GM15510 (cell line): ENCODE measurements around the gene SORBS2.

ENCODE experiments used
- POLR2A ChIP-seq: IDR thresholded peaks from 3 replicates; pipeline ENCODE4 v1.6.1; 2011; ENCODE audit warnings: borderline replicate concordance; ENCODE audit not compliant: insufficient read length; ENCODE audit errors: extremely low read depth

Gene SORBS2

DNA sequence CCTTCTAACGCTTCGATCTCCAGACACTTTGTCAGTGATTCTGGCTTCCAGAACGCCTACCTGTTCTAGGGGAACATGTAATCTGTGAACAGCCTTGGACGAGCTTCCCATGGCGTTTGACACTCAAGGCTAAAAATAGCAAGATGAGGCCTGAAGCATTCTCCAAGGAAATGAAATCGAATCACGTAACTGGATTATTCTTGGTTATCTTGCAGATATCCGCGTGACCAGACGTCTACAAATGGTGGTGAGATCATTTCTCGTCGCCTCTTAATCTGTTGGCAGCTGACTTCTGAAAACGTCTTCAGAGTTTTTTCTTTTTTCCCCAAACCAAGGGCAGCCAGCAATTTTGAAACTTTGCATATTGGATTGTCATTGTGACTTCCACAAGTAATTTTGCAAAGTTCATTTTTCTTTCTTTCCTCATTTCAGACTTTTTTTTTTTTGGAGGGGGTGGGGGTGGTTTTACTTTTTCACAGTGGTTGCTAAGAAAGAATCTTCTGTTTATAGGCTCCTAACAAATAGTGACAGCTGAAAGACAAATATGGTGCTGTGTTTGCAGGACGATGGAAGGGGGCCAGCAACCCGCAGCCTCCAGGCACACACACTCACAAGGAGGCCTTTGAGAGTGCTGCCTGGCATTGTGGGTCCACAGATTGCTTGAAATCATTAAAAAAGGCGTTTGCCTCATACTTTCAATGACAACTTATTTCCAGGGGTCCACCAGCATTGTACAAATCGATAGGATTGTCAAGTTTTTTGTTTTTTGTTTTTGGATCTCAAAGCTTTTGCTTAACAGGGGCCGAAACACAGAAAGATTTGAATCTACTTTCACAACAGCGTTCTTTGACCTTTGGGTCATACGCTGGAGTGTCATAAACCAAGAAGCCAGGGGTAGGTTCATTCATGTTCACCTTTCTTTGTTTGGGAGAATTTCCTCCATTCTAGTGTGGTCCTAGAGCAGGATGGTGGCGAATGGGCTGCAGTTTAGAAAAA, 244.3 kb downstream of the SORBS2 start:
- TF ChIP-seq POLR2A, result no peak

DNA sequence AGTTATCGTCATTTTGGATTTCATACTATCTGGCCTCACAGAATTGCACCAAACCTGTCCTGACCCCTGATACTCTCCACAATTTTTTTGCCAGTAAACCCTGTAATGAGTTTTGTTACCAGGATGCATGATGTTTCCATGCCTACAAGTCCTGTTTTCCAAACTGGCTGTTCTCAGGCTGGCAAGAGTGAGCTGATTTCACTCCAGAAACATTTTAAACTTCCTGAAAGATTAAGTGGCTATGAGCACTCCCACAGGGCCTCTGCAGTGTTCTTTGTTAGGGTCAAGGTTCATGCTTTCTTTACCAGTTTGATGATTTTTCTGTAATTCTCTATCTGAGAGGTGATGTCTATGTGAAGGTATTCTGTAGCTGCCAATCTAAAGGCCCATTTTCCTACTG, 245.0 kb downstream of the SORBS2 start:
- TF ChIP-seq POLR2A, result no peak

DNA sequence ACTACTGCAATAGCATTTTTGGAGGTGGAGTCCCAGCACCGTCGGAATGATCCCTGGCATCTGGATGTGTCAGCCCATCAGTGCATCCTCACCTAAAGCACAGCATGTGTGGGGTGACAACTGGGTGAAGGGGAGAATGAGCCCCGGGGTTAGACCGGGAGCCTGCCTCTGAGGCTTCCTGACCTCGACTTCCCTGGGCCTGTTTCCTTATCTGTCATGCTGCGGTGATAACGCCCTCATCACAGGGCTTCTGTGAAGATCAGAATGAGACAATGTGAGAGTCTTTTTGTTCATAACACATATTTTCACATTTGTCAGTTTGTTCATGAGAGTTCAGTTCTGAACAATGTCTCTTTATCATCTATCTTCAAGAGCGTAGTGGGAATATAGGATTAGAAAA, 245.6 kb downstream of the SORBS2 start:
- no peak for TF ChIP-seq POLR2A

DNA sequence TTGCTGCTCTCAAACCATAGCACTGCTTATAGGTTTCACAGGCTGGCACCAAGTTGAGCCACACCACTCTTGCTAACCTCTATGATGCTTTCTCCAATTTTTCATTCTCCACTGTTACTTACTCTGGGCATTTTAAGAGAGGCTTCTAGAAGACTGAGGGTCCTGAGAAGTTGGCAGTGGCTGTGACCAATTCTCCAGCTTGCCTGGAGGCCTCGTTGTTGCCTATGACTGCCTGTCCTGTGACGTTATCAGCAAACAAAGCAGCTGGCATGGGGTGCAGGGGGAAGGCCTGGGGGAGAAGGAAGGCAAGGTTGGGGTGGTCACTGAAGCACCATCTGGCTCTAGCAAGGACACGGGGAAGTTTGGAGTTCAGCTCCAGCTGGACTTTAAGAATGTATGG, 246.3 kb downstream of the SORBS2 start:
- TF ChIP-seq POLR2A, result no peak

DNA sequence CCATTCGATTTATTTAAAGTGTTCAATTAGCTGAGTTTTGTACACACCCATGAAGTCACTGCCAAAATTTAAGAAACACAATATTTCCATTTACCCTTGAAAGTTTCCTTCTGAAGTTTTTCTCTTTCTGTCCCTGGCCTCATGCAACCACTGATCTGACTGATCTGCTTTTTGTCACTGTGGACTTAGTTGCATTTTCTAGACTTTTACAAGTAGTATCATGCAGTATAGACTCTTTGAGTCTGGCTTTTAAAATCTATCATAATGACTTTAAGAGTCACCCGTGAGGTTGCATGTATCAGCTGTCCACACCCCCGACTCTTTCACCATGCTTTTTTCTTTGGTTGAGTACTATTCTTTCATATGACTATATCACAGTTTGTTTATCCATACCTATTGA, 247.6 kb downstream of the SORBS2 start:
- no peak for TF ChIP-seq POLR2A

DNA sequence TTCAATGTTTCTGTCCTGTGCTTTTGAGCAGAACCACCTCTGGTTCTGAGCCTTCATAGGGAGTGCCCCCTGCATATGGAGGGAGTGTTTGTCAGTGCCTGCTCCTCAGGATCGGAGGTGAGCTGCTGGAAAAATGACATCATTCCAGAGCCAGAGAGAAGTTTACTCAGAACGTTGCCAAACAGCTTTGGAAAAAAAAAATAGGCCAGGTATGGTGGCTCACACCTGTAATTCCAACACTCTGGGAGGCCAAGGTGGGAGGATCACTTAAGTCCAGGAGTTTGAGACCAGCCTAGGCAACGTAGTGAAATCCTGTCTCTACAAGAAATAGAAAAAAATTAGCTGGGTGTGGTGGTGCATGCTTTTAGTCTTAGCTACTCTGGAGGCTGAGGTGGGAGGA, 249.5 kb downstream of the SORBS2 start:
- no peak for TF ChIP-seq POLR2A

DNA sequence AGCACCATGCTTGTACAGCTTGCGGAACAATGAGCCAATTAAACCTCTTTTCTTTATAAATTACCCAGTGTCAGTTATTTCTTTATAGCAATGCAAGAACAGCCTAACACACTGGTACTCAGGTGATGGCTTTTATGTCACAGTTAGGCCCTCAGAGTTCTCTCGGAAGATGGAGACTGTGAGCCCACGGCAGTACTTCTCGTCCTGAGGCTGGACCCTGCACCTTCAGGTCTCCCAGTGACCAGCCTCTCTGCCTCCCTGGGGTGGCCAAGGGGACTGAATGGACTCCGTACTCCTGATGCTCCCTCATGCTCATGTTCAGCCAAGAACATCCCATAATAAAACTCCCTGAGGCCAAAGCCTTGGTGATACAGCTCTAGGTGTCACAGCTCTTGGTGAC, 251.7 kb downstream of the SORBS2 start:
- no peak for TF ChIP-seq POLR2A

DNA sequence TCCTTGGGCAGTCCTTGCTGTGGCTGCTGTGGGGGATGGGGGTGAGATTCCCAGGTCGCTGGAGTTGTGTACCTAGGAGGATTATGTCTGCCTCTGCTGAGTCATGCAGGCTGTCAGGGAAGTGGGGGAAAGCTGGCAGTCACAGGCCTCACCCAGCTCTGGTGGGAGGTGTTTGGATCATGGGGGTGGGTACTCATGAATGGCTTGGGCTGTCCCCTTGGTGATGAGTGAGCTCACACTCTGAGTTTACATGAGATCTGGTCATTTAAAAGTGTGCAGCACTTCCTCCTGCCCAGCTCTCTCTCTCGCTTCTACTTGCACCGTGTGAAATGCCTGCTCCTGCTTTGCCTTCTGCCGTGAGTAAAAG, 252.1 kb downstream of the SORBS2 start:
- TF ChIP-seq POLR2A, result no peak

DNA sequence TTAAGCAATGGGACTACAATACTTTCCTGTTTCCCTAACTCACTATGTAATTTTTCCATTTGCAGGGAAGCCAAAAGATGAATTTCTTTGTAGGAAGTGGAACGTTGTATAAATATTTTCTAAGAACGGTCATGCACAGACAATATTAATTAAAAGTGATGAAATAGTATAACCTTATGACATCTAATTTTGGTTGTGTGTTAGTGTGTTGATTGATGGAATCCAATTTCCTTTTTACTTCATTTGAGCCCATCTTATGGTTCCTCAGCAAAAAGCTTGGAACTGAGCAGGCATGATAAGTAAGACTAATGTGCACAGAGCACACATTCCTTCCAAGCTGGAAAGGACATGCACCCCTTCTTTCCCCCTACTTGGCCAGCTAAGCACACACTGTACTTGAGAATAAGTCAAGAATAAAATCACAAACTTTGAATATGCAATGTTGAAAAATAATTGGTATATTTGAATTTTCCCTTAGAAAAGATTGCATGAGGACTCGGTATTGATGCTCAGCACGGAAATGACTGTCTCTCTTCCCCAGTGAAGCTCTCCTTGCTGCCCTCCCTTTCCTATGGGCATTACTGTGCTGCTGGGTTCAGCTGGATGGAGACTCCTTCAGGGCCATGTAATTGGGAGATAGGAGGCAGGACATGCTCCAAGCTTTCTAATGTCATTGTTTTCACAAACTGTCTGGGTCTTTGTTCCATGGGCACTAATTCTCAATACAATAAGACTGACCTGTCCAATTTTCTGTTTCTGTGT, 257.4 kb downstream of the SORBS2 start:
- TF ChIP-seq POLR2A, result no peak

DNA sequence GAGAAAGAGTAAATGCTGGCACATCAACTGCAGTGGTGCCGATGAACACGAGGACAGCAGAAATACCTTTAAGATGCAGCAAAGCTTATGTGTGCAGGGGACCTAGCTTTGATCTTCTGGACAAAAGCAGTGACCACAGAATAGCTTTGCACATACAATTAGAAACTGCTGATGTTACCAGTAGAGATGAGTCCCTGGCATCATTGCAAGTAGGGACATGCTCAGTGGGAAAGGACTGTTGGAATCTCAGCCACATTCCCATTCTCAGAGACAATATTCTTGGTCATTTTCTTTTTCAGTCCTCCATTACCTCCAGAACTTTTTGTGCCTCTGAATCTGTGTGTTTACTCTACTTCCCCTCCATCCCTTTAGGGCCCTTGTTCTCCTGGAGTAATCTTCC, 259.7 kb downstream of the SORBS2 start:
- TF ChIP-seq POLR2A, result no peak

DNA sequence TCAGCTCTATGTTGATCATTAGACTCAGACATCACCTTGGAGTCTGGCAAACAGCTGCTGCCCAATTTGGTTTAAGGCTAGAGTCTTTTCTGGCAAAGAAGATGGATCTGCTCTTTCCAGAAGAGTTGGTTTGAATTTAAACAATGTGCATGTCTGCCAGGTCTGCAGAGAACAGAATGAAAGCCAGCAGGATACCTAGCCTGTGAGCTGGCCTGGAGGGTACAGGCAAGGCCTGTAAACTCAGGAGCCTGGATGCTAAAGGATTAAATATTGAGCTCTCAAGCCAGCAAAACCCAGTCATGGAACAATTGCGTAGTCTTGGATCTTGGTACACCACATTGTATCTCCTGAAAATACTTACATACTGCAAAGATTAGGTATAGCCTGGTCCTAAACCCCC, 261.1 kb downstream of the SORBS2 start:
- no peak for TF ChIP-seq POLR2A

DNA sequence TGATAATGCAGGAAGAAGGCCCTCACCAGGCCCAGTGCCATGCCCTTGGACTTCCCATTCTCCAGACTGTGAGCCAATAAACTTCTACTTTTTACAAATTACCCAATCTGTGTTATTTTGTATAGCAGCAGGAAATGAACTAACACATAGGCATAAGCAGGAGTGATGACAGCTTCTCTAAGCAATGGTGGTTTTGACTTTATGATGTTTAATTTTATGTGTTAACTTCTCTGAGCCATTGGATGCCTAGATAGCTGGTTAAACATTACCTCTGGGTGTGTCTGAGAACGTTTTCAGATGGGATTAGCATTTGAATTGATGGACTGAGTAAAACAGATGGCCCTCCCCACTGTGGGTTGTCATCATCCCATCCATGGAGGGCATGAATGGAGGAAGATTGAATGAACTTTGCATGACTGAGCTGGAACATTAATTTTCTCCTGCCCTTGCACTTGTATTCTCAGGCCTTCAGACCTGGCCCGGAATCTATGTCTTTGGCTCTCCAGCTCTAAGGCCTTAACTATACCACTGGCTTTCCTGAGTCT, 262.8 kb downstream of the SORBS2 start:
- TF ChIP-seq POLR2A, result no peak

DNA sequence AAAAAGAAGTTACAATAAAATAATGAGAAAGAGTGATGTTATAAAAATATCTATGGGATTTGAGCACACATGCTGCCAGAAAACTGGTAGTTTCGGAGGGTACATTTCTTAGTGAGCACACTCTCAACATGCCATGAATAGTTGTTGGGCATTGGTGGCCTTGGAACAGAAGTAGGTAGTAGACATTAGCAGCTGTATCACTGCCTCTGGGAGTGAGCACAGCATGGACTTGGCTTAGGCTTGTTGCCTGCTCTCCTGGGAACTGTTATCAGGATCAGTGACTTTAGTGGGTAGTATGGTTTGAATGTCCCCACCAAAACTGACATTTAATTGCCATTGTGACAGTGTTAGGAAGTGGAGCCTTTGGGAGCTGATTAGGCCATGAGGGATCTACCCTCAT, 263.4 kb downstream of the SORBS2 start:
- TF ChIP-seq POLR2A, result no peak

DNA sequence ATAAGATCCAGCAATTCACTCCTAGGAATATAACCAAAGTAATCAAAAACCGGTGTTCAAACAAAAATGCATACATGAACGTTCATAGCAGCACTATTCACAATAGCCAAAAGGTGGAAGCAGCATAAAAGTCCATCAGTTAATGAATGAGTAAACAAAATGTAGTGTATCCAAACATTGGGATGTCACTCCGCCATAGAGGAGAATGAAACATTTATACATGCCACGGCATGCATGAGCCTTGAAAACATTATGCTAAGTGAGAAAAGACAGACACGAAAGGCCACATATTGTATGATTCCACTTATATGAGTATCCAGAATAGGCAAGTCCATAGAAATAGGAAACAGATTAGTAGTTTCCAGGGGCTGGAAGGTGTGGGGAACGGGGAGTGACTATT, 265.7 kb downstream of the SORBS2 start:
- TF ChIP-seq POLR2A, result no peak

DNA sequence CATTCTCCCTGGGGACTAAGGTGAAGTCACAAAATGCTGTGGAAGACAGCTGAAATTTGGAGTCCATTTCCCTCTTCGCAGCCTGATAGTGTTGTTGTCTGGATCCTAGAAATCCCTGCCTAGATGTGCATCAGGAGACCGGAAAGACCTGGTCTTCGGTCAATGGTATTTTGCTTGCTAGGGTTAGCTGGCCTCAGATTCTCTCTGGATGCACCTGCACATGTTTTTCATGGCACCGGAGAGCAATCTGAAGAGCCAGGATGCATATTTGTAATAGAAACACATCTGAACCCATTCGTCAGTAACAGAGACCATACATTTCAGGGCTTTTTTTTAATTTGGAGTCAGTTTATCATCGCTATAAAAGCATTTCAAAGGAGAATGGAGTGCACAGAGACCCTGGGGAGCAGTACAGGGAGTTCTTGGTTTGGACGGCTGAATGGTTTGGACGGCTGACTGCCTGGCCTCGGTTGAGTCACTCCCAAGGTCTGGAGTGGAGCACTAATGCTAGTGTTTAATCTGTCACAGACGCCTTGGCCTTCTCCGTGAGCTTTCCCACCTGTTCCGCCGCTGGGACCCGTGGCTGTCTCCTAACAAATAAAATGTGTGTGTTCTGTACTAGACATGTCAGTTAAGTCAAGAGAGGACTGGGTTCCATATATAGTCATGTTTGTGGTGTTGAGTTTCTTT, 269.2 kb downstream of the SORBS2 start:
- TF ChIP-seq POLR2A, result no peak

DNA sequence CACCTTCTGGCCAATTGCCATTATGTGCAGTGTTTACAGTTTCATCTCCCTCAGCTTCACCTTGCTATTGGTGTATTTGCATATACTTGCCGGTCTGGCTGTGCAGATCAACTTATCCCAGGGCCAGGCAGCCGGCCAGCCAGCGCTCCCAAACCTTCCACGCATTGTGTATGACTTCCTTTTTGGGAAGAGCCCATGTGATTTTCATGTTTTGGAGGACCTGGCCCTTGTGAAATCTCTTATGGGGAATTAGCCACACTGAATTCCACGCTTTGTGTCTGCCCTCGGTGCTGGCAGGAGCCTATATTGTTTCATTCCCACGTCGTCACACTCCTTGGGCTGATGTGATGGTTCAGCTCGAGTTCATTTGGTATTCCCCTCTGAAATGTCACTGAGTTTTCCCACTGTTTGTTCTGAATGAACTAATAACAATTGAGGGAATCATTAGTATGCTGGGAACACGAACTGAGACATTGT, 270.7 kb downstream of the SORBS2 start:
- no peak for TF ChIP-seq POLR2A
